ENCODE data around the gene TMEM101.
"Not testable (repeated sequence)": the region's sequence is repeated elsewhere in the genome, so short reads cannot be mapped to it uniquely, and the experiment has no call there.

The TMEM101 gene

GRCh38 chr17:44029736-44030135 lies 15.0 kb upstream of the TMEM101 start:
- no peak for DNase-seq
- in situ Hi-C loops (cut with HindIII; ENCODE audit: low pct_ligation_motif_present, low sequenced_read_pairs): no loop called here
- Histone ChIP-seq H3K27me3 (replicated peaks) (no peaks in the 10 kb centered on the region), H3K36me3 (replicated peaks) (peaks cover 30% of the 10 kb centered on the region), H3K27ac (no peak overlapping the region), H3K4me3 (ENCODE audit: low read depth, low read length) (no peak overlapping the region)
- no peak for TF ChIP-seq CTCF (IDR thresholded peaks at IDR 0.05; ENCODE audit: low read depth, low read length, missing control alignments)

- no peaks in the 10 kb centered on the region for H3K27me3 ChIP-seq (replicated peaks)
- in situ Hi-C loops (cut with HindIII; ENCODE audit: low pct_ligation_motif_present, low sequenced_read_pairs): no loop called here
- DNase-seq: no peak
These were observed 10.1 kb upstream of the TMEM101 start for GRCh38 chr17:44024853-44025252.

GRCh38 chr17:44024271-44024663 lies 9.5 kb upstream of the TMEM101 start:
- in situ Hi-C loops (cut with HindIII; ENCODE audit: low pct_ligation_motif_present, low sequenced_read_pairs): no loop called here
- peaks cover 10% of the 10 kb centered on the region for H3K36me3 ChIP-seq (replicated peaks)
- TF ChIP-seq CTCF (IDR thresholded peaks at IDR 0.05; ENCODE audit: low read depth, low read length, missing control alignments): no peak

More at GRCh38 chr17:44024853-44025252, 10.1 kb upstream of the TMEM101 start:
- Histone ChIP-seq H3K36me3 (replicated peaks) (peaks cover 10% of the 10 kb centered on the region), H3K27ac (no peak overlapping the region), H3K4me3 (ENCODE audit: low read depth, low read length) (no peak overlapping the region)
- TF ChIP-seq CTCF (IDR thresholded peaks at IDR 0.05; ENCODE audit: low read depth, low read length, missing control alignments): no peak

GRCh38 chr17:44023545-44024270 lies 8.9 kb upstream of the TMEM101 start:
- DNase-seq: no peak
- H3K36me3 ChIP-seq (replicated peaks): peaks cover 8% of the 10 kb centered on the region
- H3K4me3 ChIP-seq (ENCODE audit: low read depth, low read length): no peak overlapping the region
- H3K27me3 ChIP-seq (replicated peaks): no peaks in the 10 kb centered on the region
- TF ChIP-seq CTCF (IDR thresholded peaks at IDR 0.05; ENCODE audit: low read depth, low read length, missing control alignments): no peak
- in situ Hi-C loops (cut with HindIII; ENCODE audit: low pct_ligation_motif_present, low sequenced_read_pairs): no loop called here
- no peak overlapping the region for H3K27ac ChIP-seq

More at GRCh38 chr17:44024271-44024663, 9.5 kb upstream of the TMEM101 start:
- Histone ChIP-seq H3K27me3 (replicated peaks) (no peaks in the 10 kb centered on the region), H3K27ac (no peak overlapping the region), H3K4me3 (ENCODE audit: low read depth, low read length) (no peak overlapping the region)
- DNase-seq: no peak

GRCh38 chr17:44022246-44022645 lies 7.5 kb upstream of the TMEM101 start:
- in situ Hi-C loops (cut with HindIII; ENCODE audit: low pct_ligation_motif_present, low sequenced_read_pairs): no loop called here
- no peak overlapping the region for H3K27ac ChIP-seq
- peaks cover 5% of the 10 kb centered on the region for H3K36me3 ChIP-seq (replicated peaks)
- DNase-seq: no peak
- H3K4me3 ChIP-seq (ENCODE audit: low read depth, low read length): no peak overlapping the region
- no peak for TF ChIP-seq CTCF (IDR thresholded peaks at IDR 0.05; ENCODE audit: low read depth, low read length, missing control alignments)
- H3K27me3 ChIP-seq (replicated peaks): no peaks in the 10 kb centered on the region

GRCh38 chr17:44021227-44021626 lies 6.5 kb upstream of the TMEM101 start:
- H3K36me3 ChIP-seq (replicated peaks); H3K27ac ChIP-seq; DNase-seq; H3K27me3 ChIP-seq (replicated peaks); H3K4me3 ChIP-seq (ENCODE audit: low read depth, low read length); in situ Hi-C loops (cut with HindIII; ENCODE audit: low pct_ligation_motif_present, low sequenced_read_pairs): not testable (repeated sequence)
